ENCODE measurements around the gene ANAPC7.

GRCh38 chr12:110351119-110351518, 52.4 kb downstream of the ANAPC7 start:
- TF ChIP-seq CTCF (IDR thresholded peaks at IDR 0.05; ENCODE audit: insufficient read depth, low read length) (no peak), GABPA (IDR thresholded peaks at IDR 0.05; ENCODE audit: low read depth) (no peak)

Measured in HL-60 (cell line).